GM21360 (cell line): ENCODE data around the gene MCF2L.

Experiments used
- ATAC-seq: cut with Tn5 transposase; IDR thresholded peaks from one replicate; pipeline ENCODE4 v1.9.1; 2021; ENCODE audit warnings: mild to moderate bottlenecking, moderate library complexity; ENCODE audit not compliant: unreplicated experiment

Gene MCF2L

GRCh38 chr13:113013878-113014751 is 45.1 kb downstream of the MCF2L start:
- ATAC-seq: no peak

GRCh38 chr13:113014752-113015745 is 46.0 kb downstream of the MCF2L start:
- ATAC-seq: no peak

GRCh38 chr13:113015826-113016525 is 47.0 kb downstream of the MCF2L start:
- ATAC-seq: no peak

- ATAC-seq: no peak
These were observed 47.7 kb downstream of the MCF2L start for GRCh38 chr13:113016526-113017295.

- no peak for ATAC-seq
These were observed 48.6 kb downstream of the MCF2L start for GRCh38 chr13:113017506-113018215.

- no peak for ATAC-seq
These were observed 49.9 kb downstream of the MCF2L start for GRCh38 chr13:113018676-113019465.

- ATAC-seq: no peak
These were observed 51.5 kb downstream of the MCF2L start for GRCh38 chr13:113020323-113021080.

- ATAC-seq: no peak
These were observed 52.4 kb downstream of the MCF2L start for GRCh38 chr13:113021391-113021790.

- ATAC-seq: no peak
These were observed 52.8 kb downstream of the MCF2L start for GRCh38 chr13:113021811-113022210.

- no peak for ATAC-seq
These were observed 53.4 kb downstream of the MCF2L start for GRCh38 chr13:113022391-113022744.

GRCh38 chr13:113022745-113023574 is 53.9 kb downstream of the MCF2L start:
- ATAC-seq: no peak

GRCh38 chr13:113023694-113024430 is 54.8 kb downstream of the MCF2L start:
- ATAC-seq: no peak

- no peak for ATAC-seq
These were observed 55.5 kb downstream of the MCF2L start for GRCh38 chr13:113024466-113024865.

GRCh38 chr13:113026391-113026910 is 57.4 kb downstream of the MCF2L start:
- no peak for ATAC-seq

- no peak for ATAC-seq
These were observed 58.1 kb downstream of the MCF2L start for GRCh38 chr13:113027095-113027494.

- ATAC-seq: no peak
These were observed 58.6 kb downstream of the MCF2L start for GRCh38 chr13:113027566-113027965.
